NCI-H2081 (cell line): ENCODE measurements around the gene TNRC6B.
"Not testable (repeated sequence)": the region's sequence is repeated elsewhere in the genome, so short reads cannot be mapped to it uniquely, and the experiment has no call there.

Experiments used
- DNase-seq, 2 experiments: peaks; one replicate each; lab custom pipeline; 2025; lab: John Stamatoyannopoulos, UW

Gene TNRC6B

DNA sequence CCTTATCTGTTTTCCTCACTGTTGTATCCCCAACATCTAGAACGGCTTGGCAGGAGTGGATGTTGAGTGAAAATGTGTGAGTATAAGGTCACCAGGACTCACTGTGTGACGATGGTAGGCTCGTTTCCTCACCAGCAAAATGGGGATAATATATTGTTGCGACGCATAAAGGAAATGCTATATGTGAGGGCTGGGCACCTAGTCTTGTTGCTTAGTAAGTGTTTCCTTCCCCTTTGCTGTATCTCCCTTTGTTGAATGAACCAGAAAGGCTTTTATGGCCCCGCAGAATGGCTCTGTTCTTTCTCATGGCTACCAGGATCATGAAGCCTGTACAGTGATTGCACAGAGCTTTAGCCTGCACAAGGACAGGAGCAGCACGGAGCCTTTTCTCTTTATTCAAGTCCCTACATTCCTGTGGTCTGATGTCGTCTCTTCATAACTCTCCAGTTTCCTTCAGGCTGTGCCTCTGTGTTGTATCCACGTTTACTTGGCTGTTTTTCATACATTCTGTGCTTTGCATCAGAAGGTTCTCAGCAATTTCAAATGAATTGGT, 5.4 kb downstream of the TNRC6B start:
- no peak for DNase-seq

DNA sequence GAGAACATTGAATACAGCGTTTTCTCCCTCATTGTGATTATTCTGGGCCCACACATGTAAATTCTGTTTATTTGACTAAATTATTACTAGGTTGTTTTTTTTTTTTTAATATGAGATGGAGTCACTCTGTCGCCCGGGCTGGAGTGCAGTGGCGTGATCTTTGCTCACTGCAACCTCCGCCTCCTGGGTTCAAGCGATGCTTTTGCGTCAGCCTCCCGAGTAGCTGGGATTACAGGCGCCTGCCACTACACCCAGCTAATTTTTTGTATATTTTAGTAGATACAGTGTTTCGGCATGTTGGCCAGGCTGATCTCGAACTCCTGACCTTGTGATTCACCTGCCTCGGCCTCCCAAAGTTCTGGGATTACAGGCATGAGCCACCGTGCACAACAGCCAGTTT, 5.9 kb downstream of the TNRC6B start:
- not testable (repeated sequence) for DNase-seq

- DNase-seq, result no peak
Observed at GRCh38 chr22:40187389-40187788, 9.7 kb downstream of the TNRC6B start.

- DNase-seq, result no peak
Observed at GRCh38 chr22:40189997-40190396, 12.3 kb downstream of the TNRC6B start.

DNA sequence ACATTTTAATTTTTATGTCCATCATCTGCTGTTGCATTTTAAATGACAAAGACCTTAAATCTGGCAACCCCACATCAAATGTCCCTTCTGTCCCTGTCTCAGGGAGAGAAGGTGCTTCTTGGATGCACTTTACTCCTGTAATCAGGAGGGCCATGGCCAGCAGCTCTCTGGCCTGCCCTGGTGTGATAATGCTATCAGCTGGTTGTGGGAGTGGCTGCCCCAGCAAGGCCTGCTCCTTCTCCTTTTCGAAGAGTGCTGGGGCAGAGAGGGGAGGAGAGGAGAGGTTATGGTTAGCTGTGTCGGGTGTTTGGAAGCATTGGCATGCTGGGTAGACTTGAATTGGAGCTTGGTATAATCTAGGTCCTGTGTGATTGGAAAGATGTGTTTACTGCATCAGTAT, 12.8 kb downstream of the TNRC6B start:
- no peak for DNase-seq

DNA sequence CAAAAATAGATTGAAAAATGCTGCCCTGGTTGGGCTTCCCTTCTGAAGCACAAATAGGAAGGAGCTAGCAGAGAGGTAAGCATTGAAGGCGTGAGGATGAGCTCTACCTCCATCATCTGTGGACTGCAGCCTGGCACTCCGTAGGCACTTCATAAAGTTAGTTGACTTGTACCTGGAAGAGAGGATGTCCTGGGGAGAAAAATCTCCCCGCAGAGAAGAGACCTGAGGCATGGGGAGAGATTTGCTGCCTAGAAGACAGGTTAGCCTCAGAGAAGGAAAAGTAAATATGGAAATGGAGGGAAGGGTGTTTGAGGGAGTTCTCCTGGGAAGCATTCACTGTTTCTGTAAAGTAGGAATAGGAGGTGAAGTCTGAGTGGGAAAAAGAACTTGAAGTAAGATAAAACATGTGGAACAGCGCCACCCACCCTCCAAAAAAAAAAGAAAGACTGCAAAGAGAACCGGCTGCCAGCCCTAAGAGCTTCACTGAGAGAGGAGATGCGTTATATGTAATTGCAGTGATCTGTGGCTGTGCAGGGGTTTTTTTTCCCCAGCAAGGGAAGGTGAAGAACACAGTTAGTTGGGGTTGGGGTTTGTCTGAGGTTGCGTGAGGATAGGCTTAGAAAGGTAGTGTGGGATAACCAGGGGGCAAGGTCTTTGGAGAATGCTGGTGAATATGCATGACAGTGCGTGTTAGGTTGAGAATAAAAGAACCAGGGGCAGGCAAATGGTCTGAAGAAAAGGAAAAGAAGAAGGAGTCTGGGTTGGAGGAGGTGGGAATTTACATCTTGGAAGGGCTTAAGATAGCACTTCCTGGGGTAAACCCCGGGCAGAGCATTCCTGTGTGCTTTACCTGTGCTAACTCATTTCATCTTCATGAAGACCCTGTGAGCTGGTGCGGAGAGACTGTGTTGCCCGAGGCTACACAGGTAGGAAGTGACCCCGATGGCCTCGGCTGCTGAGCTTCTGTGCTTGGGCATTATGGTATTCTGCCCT, 16.0 kb downstream of the TNRC6B start:
- DNase-seq, result no peak

DNA sequence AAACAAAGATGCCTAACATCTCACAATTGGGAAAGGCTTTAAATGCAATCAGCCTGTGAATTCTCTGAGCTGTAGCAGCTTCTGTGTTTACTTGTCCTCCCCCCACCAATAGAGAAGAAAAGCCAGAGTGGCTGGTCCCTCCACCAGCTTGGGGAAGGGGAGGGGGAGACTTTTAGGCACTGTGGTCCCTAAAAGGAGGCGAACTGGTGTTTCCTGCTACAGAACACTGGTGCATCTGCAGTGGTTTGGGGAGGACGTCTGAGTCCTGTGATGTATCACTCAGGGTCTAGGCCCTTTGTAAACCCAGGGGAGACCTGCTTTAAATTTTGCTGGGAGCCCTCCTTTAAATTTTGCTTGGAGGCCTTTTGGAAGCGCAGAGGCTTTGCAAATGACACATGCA, 16.9 kb downstream of the TNRC6B start:
- no peak for DNase-seq

DNA sequence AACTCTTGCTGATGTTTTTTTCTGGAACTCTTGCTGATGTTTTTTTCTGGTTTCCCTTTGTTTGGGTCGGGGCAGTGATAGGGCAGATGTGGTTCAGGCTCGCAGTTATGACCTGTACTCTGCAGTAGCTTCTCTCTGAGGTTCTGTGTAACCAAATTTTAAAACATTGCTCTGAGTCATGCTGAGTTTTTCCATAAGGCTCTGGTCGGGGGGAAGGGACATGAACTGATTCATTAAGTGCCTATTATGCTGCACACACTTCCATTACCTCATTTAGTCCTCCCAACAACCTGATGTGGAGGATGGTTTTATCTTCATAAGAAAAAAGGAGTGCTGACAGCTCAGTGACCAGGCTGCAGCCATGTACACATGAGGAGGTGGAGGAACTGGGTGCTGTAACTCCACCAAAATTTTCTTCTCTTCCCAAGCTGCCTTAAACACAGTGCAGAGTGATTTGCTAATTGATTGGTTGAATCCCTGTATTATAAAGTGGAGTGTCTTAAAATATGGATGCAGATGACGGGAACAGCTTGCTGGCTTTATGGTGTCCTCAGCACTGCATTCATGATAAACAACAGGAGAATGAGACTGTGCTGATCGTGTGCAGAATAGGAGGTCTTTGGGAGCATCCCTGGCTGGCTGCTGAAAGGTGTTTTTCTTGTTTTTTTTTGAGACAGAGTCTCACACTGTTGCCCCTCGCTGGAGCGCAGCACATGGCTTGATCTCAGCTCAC, 19.1 kb downstream of the TNRC6B start:
- no peak for DNase-seq

DNA sequence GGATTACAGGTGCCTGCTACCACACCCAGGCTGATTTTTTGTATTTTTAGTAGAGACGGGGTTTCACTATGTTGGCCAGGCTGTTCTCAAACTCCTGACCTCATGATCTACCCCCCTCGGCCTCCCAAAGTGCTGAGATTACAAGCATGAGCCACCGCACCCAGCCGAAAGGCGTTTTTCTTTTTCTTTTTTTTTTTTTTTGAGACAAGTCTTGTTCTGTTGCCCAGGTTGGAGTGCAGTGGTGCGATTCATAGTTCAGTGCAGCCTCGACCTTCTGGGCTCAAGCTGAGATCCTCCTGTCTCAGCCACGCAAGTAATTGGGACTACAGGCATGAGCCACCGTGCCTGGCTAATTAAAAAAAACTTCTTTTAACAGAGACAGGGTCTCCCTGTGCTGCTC, 19.7 kb downstream of the TNRC6B start:
- not testable (repeated sequence) for DNase-seq

DNA sequence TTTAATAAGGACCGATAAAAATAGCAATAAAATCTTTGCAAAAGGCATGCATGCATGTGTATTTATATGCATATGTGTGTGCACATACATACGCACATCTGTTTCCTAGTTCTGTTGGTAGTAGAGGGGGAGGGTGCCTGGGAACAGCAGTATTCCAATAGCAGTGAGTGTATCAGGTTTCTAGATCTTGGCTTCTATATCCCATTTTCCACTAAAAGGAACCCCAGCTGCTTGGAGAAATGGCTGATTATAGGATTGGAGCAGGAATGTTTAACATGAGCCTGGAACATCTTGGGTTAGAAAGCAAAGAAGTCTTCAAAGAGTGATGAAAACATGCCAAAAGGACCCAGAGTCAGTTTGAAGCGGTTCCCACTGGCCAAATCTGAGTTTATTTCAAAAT, 21.0 kb downstream of the TNRC6B start:
- no peak for DNase-seq

DNA sequence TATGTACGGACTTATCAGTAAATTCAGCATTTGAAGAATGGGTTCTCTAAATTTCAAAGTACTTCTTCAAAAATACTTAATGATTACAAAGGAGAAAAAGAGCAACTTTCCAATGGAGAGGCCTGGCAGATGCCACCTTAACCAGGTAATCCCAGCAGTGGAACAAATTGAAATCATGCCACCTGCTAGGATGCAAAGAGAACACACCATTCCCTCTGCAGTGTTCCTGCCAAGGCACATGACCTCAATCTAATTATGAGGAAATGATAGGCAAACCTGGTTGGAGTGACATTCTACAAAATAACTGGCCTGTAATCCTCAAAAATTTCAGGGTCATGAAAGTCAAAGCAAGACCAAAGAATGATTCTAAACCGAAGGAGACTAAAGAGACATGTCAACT, 21.5 kb downstream of the TNRC6B start:
- DNase-seq, result peak in 1 of 2 experiments; percentile 42

- no peak for DNase-seq
Observed at GRCh38 chr22:40199852-40200251, 22.1 kb downstream of the TNRC6B start.

GRCh38 chr22:40200795-40201530, 23.2 kb downstream of the TNRC6B start:
- no peak for DNase-seq

GRCh38 chr22:40202225-40202944, 24.7 kb downstream of the TNRC6B start:
- no peak for DNase-seq

DNA sequence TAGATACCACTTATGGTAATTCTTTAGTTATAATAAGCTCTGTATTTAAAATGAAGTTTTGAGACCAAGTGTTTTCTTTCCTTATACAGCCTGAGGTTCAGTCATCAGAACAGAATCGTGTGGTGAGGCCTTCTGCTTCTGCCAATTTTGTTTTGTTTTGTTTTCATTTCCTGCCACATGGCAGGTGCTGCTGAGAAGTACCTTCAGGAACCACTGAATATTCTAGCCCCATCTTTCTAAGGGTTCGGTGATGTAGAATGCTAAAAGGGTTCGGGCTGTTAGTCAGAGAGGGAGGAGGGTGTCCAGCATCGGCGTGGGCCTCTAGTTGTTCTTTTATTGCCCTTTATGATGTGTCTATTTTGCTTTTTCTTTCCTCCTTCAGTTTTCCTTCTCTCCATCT, 25.8 kb downstream of the TNRC6B start:
- peak in 1 of 2 experiments; percentile 45 for DNase-seq

DNA sequence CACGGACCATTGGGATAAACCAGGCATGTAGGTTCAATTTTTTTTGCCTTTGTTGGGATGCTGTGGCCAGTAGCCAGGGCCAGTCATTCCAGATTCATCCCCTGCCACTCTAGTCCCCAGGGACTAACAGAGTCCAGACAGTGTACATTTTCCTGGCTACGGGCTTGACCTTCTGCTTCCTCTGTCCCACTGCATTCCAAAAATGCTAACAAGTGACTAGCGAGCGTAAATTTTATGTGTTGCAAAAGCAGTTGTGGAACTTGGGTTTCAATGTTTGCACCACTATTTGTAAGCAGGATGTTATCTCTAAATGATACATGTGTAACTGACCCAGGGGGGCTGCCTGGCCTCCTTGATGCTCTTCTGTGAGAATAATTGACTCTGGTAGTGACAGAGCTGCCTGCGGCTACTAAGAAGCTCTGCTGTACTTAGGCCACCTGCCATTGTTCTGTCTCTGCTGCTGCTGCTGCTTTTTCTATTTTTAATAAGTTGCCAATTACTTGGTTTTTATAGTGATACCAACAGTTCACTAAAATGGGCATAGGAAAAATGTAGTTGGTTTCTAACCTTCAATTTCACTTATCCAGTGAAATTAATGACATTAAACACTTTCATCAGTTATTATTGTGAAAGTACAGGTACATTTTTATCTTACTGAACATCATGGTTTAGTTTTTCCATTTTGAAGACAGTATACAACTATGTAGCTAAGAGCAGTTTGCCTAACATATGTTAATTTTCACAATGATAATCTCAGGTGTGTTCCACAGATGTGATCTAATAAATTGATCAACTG, 26.8 kb downstream of the TNRC6B start:
- DNase-seq, result no peak

DNA sequence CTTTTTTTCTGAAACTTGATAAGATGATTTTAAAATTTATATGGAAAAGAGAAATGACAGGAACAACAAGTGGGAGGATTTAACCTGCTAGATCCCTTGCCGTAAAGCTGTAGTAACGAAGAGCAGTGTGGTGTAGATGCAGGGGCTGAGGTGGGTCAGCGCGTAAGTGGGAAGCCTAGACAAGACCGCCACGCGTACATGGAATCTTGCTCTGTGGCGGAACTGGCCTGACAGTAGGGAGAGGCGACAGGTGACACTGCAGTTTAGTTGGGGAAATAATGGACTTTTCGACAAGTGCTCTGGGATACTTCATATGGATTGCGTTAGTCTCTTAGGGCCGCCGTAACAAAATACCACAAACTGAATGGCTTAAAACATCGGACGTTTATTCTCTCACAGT, 28.8 kb downstream of the TNRC6B start:
- no peak for DNase-seq

DNA sequence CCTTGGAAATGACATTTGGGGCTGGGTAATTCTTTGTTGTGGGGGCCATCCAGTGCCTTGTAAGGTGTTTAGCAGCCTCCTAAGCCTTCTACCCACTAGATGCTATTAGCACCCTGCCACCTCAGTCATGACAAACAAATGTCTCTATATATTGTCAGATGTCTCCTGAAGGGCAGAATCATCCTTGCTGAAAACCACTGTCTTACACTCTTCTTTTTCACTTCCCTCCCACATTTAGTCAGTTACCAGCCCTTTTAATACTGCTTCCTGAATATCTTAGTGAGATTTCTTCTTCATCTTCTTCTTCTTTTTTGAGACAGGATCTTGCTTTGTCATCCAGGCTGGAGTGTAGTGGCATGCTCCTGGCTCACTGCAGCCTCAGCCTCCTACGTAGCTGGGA, 33.1 kb downstream of the TNRC6B start:
- no peak for DNase-seq

- no peak for DNase-seq
Observed at GRCh38 chr22:40211476-40212054, 33.8 kb downstream of the TNRC6B start.

DNA sequence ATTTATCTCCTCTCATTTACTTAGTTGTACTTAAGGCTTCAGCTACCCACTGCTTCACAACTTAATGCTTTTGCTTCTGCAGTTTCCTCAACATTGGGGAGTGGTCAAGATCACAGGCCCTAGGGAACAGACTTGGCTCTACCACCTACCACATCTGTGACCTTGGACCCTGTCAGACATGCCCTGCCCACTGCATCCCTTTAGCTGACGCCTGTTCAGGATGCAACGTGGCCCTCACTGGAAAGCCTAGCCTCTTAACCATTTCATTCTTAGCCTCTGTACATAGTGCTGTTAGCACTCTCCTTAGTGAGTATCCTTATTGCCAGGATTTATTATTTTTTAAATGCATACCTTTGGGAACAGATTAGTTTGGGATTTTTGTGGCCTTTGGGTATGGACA, 34.4 kb downstream of the TNRC6B start:
- no peak for DNase-seq
